NCI-H2171 (cell line): Measurements from ENCODE around the gene ZNF804B.
"Not testable (repeated sequence)": the region's sequence is repeated elsewhere in the genome, so short reads cannot be mapped to it uniquely, and the experiment has no call there.

Source experiments
- DNase-seq: peaks from one replicate; lab custom pipeline; 2025; lab: John Stamatoyannopoulos, UW

Gene ZNF804B

GRCh38 chr7:89085580-89085979, 326.1 kb downstream of the ZNF804B start:
- DNase-seq, result no peak

- no peak for DNase-seq
Measured at GRCh38 chr7:89091550-89091949, 332.1 kb downstream of the ZNF804B start.

- DNase-seq, result no peak
Measured at GRCh38 chr7:89094269-89094668, 334.8 kb downstream of the ZNF804B start.

GRCh38 chr7:89103564-89103963, 344.1 kb downstream of the ZNF804B start:
- DNase-seq, result no peak

GRCh38 chr7:89104748-89105685, 345.5 kb downstream of the ZNF804B start:
- DNase-seq, result no peak

GRCh38 chr7:89123871-89124270, 364.4 kb downstream of the ZNF804B start:
- no peak for DNase-seq

- DNase-seq, result no peak
Measured at GRCh38 chr7:89129600-89130375, 370.3 kb downstream of the ZNF804B start.

GRCh38 chr7:89133357-89133756, 373.9 kb downstream of the ZNF804B start:
- no peak for DNase-seq

- DNase-seq, result no peak
Measured at GRCh38 chr7:89133819-89134218, 374.3 kb downstream of the ZNF804B start.

- DNase-seq, result no peak
Measured at GRCh38 chr7:89145801-89146200, 386.3 kb downstream of the ZNF804B start.

GRCh38 chr7:89160107-89160506, 400.6 kb downstream of the ZNF804B start:
- no peak for DNase-seq

GRCh38 chr7:89165421-89165820, 405.9 kb downstream of the ZNF804B start:
- DNase-seq, result no peak

GRCh38 chr7:89170628-89171027, 411.1 kb downstream of the ZNF804B start:
- no peak for DNase-seq

- no peak for DNase-seq
Measured at GRCh38 chr7:89182116-89182515, 422.6 kb downstream of the ZNF804B start.

- no peak for DNase-seq
Measured at GRCh38 chr7:89183712-89184111, 424.2 kb downstream of the ZNF804B start.

GRCh38 chr7:89200758-89201157, 441.3 kb downstream of the ZNF804B start:
- no peak for DNase-seq

GRCh38 chr7:89223900-89224395, 464.4 kb downstream of the ZNF804B start:
- DNase-seq, result no peak

GRCh38 chr7:89228688-89229171, 469.2 kb downstream of the ZNF804B start:
- not testable (repeated sequence) for DNase-seq

- DNase-seq, result no peak
Measured at GRCh38 chr7:89238156-89238555, 478.7 kb downstream of the ZNF804B start.

- no peak for DNase-seq
Measured at GRCh38 chr7:89246196-89246595, 486.7 kb downstream of the ZNF804B start.

- DNase-seq, result no peak
Measured at GRCh38 chr7:89247207-89247606, 487.7 kb downstream of the ZNF804B start.

GRCh38 chr7:89259085-89259484, 499.6 kb downstream of the ZNF804B start:
- no peak for DNase-seq

- DNase-seq, result no peak
Measured at GRCh38 chr7:89264126-89264525, 504.6 kb downstream of the ZNF804B start.
